ENCODE data around the gene LIMS2. TPM values are rescaled to one million over a fixed set of nuclear protein-coding genes. Genes with fewer than 3 reads are reported as not detected.

Gene LIMS2
- total RNA-seq, 1 donor: 28.9 TPM

DNA sequence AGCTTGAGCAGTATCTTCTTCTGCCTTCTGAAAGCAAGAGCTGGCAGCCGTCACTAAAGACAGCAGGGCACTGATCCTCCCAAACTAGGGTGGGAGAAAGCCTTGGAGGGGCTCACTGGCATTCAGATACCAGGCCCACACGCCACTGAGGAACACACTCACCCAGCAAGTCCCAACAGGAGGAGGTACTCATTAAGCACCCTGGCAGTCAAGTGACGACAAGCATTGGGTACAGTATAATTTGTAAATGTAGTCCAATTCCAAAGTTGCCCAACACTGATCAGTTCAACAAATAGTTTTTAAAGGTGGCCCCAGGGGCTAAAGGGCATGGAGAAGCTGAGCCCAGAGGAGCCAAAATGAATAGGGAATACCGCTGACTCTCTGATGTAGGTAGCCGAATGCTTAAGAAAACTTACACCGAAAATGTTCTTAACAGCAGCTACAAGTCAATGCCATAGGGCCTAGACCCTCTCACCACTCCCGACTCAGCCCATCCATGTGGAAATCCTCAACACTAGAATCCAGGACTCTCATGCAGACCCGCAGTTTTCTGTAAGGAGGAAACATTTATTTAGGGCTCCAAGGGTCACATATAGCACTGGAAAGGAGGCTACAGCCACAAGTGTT lies 9.9 kb downstream of the LIMS2 start:
- DNase-seq (ENCODE audit: low read depth): no peak
- no peak overlapping the region for H3K4me3 ChIP-seq (ENCODE audit: low read depth, low read length)
- no peak for TF ChIP-seq CTCF (IDR thresholded peaks at IDR 0.05; ENCODE audit: insufficient read depth, low read depth, low read length)

DNA sequence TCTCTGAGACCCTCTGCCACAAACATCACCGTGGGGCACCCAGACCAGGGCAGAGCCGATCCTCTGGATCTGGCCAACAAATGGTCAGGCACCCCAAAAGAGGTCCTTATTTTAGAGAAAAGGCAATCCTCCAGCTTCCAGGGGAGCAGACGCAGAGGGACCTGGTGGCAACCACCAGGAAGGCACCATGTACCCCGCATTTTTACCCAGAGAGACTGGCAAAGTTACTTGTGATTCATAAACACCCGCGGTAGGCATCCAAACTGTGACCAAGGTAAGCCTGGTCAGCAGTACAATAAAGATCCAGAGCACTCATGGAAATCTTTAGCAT lies 10.5 kb downstream of the LIMS2 start:
- TF ChIP-seq CTCF (IDR thresholded peaks at IDR 0.05; ENCODE audit: insufficient read depth, low read depth, low read length): no peak
- no peak for DNase-seq (ENCODE audit: low read depth)
- no peak overlapping the region for H3K4me3 ChIP-seq (ENCODE audit: low read depth, low read length)

DNA sequence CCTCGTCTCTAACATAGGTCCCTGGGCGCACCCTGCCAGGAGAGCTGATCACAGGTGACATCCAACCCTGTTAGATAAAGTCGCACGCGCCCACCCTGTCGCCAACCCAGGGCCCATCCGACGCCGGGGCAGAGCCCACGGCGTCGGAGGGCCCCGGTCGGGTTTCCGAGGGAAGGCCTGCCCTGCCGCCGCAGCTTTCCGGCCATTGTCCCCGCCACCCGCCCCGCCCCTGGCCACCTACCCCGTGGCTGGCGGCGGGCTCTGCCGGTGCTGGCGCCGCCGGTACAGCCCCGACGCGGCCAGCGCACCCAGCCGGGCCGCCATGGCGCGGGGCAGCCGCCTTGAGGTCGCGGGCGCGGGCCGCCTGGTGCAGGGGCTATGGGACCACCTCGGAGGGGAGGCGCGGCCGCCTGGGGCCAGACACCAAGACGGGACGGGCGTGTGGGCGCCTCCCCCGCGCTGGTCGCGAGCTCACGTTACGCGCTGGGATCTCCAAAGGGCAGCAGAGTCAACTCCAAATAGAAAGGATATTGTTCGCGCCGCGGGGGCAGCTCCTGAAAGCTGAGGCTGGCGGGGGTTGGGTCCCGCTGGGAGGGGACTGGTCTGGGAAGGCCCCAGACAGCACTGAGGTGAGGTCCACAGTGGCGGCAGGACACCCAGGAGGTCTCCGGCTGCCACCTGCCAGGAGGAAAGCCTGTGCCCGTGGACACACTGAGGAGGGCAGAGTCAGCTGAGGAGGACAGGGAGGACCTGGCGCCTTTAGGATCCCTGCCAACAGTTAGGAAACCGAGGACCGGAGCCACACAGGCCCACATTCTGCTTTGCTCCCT lies 11.1 kb downstream of the LIMS2 start:
- H3K4me3 ChIP-seq (ENCODE audit: low read depth, low read length): no peak overlapping the region
- no peak for TF ChIP-seq CTCF (IDR thresholded peaks at IDR 0.05; ENCODE audit: insufficient read depth, low read depth, low read length)
- no peak for DNase-seq (ENCODE audit: low read depth)

DNA sequence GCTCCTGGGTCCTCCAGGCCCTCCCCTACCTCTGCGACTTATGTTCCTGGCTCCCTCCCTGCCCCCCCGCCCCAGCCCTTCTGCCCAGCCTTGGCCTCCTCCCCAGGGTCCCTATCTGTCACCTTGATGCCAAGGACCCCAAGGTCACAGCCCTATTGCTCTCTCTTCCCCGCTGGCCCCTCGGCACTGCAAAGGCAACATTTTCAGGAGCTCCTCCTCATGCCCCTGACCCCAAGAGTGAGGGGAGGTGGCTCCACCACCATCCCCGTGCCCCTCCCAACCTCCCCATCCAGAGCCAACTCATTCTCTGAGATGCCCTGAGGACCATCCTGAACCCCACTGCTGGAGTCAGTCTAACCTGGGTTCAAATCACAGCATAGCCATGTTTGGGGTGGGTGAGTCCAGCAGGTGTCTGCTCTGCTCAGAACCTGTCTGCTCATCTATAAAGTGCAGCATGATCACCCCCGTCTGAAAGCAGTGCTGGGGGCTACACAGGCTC lies 11.7 kb downstream of the LIMS2 start:
- no peak for TF ChIP-seq CTCF (IDR thresholded peaks at IDR 0.05; ENCODE audit: insufficient read depth, low read depth, low read length)
- no peak overlapping the region for H3K4me3 ChIP-seq (ENCODE audit: low read depth, low read length)
- no peak for DNase-seq (ENCODE audit: low read depth)

GRCh38 chr2:127662937-127663565 lies 12.3 kb downstream of the LIMS2 start:
- DNase-seq (ENCODE audit: low read depth): no peak
- no peak for TF ChIP-seq CTCF (IDR thresholded peaks at IDR 0.05; ENCODE audit: insufficient read depth, low read depth, low read length)
- H3K4me3 ChIP-seq (ENCODE audit: low read depth, low read length): no peak overlapping the region

- no peak for TF ChIP-seq CTCF (IDR thresholded peaks at IDR 0.05; ENCODE audit: insufficient read depth, low read depth, low read length)
- peak; percentile 32 for DNase-seq (ENCODE audit: low read depth)
- no peak overlapping the region for H3K4me3 ChIP-seq (ENCODE audit: low read depth, low read length)
These were observed 13.3 kb downstream of the LIMS2 start for GRCh38 chr2:127661949-127662510.

Measured in fibroblast of villous mesenchyme (primary cell).